NCI-H1048 (cell line): Measurements from ENCODE around the gene MAMDC2.

Experiments used
- DNase-seq: peaks from one replicate; lab custom pipeline; 2025; lab: John Stamatoyannopoulos, UW

Gene MAMDC2, protein sequence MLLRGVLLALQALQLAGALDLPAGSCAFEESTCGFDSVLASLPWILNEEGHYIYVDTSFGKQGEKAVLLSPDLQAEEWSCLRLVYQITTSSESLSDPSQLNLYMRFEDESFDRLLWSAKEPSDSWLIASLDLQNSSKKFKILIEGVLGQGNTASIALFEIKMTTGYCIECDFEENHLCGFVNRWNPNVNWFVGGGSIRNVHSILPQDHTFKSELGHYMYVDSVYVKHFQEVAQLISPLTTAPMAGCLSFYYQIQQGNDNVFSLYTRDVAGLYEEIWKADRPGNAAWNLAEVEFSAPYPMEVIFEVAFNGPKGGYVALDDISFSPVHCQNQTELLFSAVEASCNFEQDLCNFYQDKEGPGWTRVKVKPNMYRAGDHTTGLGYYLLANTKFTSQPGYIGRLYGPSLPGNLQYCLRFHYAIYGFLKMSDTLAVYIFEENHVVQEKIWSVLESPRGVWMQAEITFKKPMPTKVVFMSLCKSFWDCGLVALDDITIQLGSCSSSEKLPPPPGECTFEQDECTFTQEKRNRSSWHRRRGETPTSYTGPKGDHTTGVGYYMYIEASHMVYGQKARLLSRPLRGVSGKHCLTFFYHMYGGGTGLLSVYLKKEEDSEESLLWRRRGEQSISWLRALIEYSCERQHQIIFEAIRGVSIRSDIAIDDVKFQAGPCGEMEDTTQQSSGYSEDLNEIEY

GRCh38 chr9:70043689-70044489 is at the start of gene MAMDC2:
MAMDC2 (plus strand) TSS chr9:70043848; CDS start chr9:70044198, 350 bp downstream.
- no peak for DNase-seq

DNA sequence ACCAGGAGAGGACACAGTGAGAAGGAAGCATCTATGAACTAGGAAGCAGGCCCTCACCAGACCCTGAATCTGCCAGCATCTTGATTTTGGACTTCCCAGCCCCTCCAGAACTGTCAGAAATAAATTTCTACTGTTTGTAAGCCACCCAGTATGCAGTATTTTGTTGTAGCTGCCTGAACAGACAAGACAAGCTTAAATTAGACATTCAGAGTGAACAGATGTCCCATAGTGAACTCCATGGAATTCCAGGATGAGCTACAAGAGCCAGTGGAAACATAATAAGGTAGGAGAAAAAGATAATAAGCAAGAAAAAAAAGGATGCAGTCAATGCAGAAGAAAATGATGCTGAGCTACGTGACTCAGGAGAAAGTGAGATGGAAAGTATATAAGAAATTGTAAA is 47.8 kb upstream of the MAMDC2 start:
- no peak for DNase-seq

DNA sequence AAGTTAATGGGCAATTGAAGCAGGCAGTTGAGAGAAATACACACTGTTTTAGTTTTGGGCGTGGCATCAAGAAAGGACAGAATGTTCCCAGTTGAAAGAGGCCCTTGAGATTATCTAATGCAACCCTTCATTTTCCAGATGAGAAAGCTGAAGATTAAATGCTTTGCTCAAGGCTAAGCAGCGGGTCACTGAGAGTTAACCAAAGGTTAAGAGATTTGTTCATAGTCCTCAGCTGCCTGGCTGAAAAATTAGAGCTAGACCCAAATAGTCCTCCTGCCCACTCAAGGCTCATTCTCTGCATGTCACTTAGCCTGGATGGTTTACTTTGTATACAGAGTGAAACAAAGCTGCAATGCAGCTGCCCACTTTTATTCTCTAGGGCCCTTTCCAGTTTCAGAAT is 46.7 kb upstream of the MAMDC2 start:
- no peak for DNase-seq

DNA sequence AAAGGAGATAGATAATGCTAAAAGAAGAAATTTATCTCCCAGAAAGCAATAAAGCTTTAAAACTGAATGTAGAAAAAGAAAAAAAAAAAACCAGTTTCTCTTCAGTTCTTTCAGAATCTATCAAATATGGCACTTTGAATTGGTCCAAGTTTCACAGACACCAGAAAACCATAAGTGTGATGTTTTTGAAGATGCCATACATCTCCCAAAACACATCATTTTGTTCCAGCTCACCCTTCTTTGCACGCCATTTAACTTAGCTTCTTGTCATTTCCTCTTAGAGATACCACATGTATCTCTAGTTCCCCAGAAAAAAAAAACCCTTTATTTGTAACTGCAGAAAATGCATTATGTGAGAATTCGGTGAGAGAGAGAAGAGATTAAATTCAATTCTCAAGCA is 46.1 kb upstream of the MAMDC2 start:
- no peak for DNase-seq

DNA sequence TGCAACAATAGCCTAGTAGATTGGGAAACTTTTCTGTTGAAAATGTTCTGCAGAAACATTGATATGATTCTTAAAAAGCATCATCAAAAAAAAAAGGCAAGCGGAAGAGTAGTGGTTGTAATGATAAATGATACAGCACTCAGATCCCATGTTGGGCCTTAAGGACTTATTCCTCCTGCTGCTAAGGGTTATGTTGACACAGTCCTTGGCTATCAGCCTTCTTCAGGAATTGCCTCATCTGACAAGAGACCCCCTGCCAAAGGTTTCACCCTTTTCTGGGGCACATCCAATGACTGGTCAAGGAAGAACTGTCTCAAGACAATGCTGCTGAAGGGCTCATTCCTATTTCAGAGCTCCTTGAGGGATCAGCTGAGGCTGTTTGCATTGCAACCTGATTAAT is 44.3 kb upstream of the MAMDC2 start:
- no peak for DNase-seq

GRCh38 chr9:70000469-70000868 is 43.2 kb upstream of the MAMDC2 start:
- DNase-seq: no peak

DNA sequence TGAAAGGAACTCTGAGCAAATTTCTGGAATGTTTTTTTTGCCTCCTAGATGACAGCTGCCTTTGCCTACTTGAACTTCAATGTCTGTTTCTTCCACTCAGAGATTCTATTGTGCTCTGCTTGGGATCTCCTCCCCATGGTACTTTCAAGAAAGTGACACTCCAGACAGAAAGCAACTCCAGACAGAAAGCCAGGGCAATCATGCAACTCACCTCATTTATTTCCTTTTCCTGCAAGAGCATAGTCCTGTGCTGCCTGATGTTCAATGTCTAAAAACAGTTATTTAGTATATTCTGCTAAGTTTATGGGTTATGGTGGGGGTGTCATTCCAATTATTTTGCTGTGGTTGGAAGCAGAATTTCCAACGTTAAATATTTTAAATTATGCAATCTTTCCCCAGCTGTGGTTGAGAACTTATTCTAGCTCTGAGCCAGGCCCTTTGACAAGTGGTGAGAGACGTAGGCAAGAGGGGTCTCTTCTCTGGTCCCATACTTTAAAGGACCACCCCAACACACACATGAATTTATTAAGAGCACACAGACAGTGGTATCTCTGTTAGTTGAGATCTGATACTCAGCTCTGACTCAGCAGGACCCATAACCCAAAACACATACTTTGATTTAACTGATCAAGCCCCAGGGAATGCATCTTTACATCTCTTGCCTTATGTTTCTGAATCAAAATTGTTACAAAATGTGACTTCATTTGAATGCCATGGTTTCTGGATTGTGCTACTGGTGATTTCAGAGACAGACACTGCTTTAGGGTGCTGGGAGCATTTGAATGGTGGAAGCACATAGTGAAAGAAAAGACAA is 39.5 kb upstream of the MAMDC2 start:
- DNase-seq: no peak

DNA sequence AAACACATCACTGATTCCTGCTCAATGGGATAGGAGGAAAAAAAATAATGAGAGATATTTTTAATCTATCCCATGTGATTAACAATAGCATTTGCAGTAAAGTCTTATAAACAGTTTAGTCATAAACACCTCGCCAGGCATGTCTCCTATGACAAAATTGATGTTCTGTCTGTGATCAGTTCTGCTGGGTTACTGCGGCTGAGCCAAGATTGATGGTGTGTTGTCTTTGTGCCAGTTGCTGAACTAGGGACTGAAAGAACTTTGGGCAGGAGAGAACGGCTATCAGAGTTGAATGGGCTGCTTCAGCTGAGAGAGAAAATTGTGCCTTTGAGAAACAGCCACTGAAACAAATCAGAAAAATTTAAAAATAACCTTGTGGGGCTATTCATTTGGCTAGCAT is 37.3 kb upstream of the MAMDC2 start:
- no peak for DNase-seq

- no peak for DNase-seq
These were observed 35.8 kb upstream of the MAMDC2 start for GRCh38 chr9:70007831-70008230.

DNA sequence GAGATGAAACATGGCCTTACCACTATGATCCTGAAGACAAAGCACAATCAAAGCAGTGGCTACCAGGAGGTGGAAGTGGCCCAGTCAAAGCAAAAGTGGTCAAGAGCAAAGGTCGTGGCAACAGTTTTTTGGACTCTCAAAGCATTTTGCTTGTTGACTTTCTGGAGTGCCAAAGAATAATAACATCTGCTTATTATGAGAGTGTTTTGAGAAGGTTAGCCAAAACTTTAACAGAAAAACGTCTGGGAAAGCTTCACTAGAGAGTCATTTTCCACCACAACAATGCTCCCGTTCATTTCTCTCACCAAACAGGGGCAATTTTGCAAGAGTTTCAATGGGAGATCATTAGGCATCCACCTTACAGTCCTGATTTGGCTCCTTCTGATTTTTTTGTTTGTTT is 33.6 kb upstream of the MAMDC2 start:
- no peak for DNase-seq

DNA sequence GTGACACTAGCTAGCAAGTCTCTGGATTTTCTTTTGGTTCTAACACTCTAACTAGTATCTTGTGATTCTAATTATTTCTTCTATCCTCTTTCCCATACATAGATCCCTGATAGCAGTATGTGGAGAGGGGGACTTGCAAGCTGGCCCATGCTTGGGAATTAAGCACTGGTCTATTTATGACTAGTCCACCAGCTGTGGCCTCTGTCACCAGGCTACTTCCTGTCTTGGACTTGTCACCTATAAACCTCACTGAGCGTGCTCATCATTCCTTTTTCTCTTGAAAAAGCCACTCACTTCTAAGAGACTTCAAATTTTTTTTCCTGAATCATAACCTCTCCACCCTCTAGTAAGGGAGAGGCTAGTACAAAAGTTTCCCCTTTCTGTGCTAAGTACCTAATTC is 32.3 kb upstream of the MAMDC2 start:
- DNase-seq: no peak

DNA sequence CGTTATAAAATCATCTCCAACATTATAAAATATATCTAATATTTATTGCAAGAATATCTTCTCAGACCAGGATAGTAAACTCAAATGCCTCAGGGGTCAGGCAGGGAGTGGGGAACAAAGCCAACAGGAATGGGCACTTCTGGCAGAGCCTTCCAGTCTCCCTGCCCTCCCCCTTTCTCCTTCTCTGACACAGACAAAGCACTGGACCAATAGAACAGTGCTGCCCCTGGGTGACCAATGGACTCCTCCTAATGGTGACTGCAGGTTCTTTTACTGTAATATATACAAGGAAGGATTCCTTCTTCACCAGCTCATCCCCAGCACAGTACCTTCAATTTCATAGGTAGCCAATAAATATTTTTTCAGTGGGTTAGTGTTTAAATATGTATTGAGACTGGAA is 31.1 kb upstream of the MAMDC2 start:
- no peak for DNase-seq

GRCh38 chr9:70013598-70014196 is 30.0 kb upstream of the MAMDC2 start:
- no peak for DNase-seq

DNA sequence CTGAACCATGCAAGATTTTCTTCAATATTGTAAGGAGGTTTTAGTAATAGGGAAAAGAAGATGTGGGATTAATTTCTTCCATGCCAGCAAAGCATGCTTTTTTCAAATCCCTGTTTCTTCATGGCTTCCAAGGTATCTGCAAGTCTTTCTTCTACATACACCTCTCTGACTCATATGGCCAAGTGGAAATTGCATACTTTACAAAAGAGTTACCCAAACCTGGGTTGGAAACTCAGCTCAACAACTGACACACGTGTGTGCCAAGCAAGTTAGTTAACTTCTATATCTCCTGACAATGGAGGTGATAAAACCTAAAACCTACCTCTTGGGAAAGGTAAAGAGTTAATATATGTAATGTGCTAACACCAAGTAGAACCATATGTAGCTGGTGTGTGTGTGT is 28.5 kb upstream of the MAMDC2 start:
- DNase-seq: no peak

DNA sequence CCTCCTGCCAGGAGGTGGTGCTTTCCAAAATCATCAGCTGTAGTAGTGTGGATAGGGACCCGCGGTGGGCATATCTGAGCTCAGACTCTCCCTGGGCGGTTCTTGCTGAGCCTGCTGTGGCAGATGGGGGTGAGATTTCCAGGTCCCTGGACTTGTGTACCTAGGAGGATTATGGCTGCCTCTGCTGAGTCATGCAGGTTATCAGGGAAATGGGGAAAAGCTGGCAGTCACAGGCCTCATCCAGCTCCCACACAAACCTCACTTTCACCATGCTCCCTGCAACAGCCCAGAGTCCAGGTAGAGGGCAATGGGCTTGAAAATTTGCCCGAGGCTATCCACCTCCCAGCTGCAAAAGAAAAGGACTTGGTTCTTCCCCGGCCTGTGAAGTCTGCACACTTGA is 23.4 kb upstream of the MAMDC2 start:
- no peak for DNase-seq

GRCh38 chr9:70020991-70021571 is 22.6 kb upstream of the MAMDC2 start:
- DNase-seq: no peak

DNA sequence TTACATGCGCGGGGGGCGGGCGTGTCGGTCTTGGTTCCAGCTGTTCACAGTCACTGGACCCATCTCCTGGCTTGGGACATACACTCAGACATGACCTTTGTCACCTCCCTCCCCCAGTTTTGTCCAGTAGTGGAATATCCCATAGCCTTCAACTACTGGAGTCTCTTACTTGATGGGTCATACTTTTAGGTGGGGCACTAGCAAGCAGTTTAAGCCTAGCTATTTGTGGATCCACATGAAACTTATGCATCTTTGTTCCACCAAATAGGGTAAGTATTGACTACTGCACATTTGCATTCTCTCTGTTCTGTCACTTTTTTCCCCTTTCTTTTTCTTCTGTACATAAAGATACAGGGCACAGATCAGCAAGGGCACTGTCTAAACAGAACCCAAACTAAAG is 15.4 kb upstream of the MAMDC2 start:
- no peak for DNase-seq

DNA sequence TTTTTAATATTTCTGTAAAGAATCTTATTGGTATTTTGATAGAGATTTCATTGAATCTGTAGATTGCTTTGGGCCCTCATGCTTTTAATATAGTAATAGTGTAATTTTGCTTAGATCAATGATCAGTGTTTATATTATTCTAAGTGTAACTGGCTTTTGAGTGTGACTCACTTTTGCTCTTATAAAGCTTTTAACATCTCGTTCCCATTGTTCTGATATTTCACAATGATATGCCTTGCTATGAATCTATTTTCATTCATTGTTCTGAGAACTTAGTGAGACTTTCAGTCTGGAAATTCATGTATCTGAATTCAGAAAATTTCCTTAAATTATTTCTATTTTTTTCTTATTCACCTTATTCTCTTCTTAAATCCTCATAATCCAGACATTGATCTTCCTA is 13.5 kb upstream of the MAMDC2 start:
- DNase-seq: no peak

DNA sequence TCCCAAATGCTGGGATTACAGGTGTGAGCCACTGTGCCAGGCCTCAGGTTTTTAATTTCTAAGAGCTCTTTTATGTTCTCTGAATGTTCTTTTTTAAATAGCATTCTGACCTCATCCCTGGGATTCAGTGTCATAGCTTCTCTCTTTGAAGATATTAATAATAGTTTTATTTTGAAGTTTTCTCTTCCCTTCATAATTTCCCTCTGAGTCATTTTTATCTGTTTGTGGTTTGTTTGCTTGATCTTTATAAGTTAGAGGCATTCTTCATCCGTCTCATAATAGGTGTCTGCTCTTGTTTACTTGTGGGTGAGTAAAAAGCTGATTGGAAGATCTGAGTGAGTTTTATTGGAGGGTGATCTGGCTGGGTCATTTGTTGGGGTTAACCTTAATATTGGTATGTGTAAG is 12.5 kb upstream of the MAMDC2 start:
- DNase-seq: no peak

DNA sequence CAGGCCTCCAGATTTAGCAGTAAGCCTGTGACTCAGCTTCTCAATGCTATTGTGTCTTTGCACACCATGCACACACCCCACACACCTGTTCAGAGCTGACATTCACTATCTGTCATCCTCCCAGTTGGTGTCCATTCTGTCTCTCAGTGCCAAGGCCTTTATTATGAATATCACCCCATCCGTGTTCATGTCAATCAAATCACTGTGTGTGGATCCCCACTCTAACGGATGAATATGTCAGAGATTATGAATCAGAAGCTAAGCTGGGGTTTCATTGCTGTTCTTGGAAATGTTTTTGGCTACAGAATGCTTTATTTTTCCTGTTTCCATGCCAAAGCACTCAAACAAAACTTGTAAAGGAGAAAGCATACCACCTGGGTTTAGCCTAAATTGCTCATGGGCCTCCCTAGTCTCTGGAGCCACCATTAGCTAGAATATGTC is 9.4 kb upstream of the MAMDC2 start:
- DNase-seq: no peak

- DNase-seq: no peak
These were observed 8.0 kb upstream of the MAMDC2 start for GRCh38 chr9:70035691-70036090.
